Measurements from ENCODE around the gene SIGLEC8. TPM values are rescaled to one million over a fixed set of nuclear protein-coding genes. Genes with fewer than 3 reads are reported as not detected.

The SIGLEC8 gene
- total and polyA plus RNA-seq, 9 of the 15 experiments (the other 6 are each of a cell fraction or from before 2014, with no cell fraction given), result 0.04 to 0.65 (median 0.39) TPM

DNA sequence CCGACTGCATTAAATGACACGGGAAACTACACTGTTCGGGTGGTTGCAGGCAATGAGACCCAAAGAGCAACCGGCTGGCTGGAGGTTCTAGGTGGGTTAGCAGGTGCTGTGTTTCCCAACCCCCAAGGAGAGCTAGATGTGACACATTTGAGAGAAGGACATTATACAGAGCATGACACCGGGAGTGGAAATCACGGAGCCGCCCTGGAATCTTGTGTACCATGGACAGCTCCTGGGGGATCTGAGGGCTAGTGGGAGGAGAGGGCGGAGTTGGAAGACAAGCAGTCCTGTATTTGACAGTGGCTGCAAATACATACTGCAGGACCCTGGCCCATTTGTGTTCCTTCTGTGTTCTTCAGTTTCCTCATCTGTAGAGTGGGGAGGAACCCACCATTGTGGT lies 22.3 kb upstream of the SIGLEC8 start (continued):
- no peak for TF ChIP-seq FOXA3 (CRISPR knock-in tag; conservative IDR thresholded peaks at IDR 0.05 in 1 of 2, IDR thresholded peaks at IDR 0.05 in 1 of 2)
- no peak for TF ChIP-seq KAT2B (IDR thresholded peaks at IDR 0.05; ENCODE audit: low read depth, low read length)
- TF ChIP-seq, protein P1, sequence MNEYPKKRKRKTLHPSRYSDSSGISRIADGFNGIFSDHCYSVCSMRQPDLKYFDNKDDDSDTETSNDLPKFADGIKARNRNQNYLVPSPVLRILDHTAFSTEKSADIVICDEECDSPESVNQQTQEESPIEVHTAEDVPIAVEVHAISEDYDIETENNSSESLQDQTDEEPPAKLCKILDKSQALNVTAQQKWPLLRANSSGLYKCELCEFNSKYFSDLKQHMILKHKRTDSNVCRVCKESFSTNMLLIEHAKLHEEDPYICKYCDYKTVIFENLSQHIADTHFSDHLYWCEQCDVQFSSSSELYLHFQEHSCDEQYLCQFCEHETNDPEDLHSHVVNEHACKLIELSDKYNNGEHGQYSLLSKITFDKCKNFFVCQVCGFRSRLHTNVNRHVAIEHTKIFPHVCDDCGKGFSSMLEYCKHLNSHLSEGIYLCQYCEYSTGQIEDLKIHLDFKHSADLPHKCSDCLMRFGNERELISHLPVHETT (CRISPR knock-in tag; conservative IDR thresholded peaks at IDR 0.05 in 1 of 2, IDR thresholded peaks at IDR 0.05 in 1 of 2), result no peak
- no peak for TF ChIP-seq MEIS2 (IDR thresholded peaks at IDR 0.05; ENCODE audit: partially characterized antibody)
- TF ChIP-seq HDGF (IDR thresholded peaks at IDR 0.05), result no peak
- no peak for TF ChIP-seq NR3C1 (CRISPR knock-in tag; IDR thresholded peaks at IDR 0.05)
- TF ChIP-seq, protein P2, sequence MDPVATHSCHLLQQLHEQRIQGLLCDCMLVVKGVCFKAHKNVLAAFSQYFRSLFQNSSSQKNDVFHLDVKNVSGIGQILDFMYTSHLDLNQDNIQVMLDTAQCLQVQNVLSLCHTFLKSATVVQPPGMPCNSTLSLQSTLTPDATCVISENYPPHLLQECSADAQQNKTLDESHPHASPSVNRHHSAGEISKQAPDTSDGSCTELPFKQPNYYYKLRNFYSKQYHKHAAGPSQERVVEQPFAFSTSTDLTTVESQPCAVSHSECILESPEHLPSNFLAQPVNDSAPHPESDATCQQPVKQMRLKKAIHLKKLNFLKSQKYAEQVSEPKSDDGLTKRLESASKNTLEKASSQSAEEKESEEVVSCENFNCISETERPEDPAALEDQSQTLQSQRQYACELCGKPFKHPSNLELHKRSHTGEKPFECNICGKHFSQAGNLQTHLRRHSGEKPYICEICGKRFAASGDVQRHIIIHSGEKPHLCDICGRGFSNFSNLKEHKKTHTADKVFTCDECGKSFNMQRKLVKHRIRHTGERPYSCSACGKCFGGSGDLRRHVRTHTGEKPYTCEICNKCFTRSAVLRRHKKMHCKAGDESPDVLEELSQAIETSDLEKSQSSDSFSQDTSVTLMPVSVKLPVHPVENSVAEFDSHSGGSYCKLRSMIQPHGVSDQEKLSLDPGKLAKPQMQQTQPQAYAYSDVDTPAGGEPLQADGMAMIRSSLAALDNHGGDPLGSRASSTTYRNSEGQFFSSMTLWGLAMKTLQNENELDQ (CRISPR knock-in tag; IDR thresholded peaks at IDR 0.05; ENCODE audit: borderline replicate concordance), result 0 out of 2 replicates have a peak, but pooled peaks have one; percentile 37
- no peak for TF ChIP-seq SMAD3 (CRISPR knock-in tag; conservative IDR thresholded peaks at IDR 0.05)
- TF ChIP-seq BRCA1 (IDR thresholded peaks at IDR 0.05), result no peak
- TF ChIP-seq BRCA1 (CRISPR knock-in tag; IDR thresholded peaks at IDR 0.05), result no peak
- TF ChIP-seq, protein P3, sequence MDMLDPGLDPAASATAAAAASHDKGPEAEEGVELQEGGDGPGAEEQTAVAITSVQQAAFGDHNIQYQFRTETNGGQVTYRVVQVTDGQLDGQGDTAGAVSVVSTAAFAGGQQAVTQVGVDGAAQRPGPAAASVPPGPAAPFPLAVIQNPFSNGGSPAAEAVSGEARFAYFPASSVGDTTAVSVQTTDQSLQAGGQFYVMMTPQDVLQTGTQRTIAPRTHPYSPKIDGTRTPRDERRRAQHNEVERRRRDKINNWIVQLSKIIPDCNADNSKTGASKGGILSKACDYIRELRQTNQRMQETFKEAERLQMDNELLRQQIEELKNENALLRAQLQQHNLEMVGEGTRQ (CRISPR knock-in tag; IDR thresholded peaks at IDR 0.05), result no peak
- TF ChIP-seq, protein P4, sequence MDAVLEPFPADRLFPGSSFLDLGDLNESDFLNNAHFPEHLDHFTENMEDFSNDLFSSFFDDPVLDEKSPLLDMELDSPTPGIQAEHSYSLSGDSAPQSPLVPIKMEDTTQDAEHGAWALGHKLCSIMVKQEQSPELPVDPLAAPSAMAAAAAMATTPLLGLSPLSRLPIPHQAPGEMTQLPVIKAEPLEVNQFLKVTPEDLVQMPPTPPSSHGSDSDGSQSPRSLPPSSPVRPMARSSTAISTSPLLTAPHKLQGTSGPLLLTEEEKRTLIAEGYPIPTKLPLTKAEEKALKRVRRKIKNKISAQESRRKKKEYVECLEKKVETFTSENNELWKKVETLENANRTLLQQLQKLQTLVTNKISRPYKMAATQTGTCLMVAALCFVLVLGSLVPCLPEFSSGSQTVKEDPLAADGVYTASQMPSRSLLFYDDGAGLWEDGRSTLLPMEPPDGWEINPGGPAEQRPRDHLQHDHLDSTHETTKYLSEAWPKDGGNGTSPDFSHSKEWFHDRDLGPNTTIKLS (IDR thresholded peaks at IDR 0.05; ENCODE audit: borderline replicate concordance, low read depth), result no peak
- no peak for TF ChIP-seq PYGO2 (tag; IDR thresholded peaks at IDR 0.05)
- no peak for TF ChIP-seq TCFL5 (CRISPR knock-in tag; conservative IDR thresholded peaks at IDR 0.05)
- TF ChIP-seq, protein P5, sequence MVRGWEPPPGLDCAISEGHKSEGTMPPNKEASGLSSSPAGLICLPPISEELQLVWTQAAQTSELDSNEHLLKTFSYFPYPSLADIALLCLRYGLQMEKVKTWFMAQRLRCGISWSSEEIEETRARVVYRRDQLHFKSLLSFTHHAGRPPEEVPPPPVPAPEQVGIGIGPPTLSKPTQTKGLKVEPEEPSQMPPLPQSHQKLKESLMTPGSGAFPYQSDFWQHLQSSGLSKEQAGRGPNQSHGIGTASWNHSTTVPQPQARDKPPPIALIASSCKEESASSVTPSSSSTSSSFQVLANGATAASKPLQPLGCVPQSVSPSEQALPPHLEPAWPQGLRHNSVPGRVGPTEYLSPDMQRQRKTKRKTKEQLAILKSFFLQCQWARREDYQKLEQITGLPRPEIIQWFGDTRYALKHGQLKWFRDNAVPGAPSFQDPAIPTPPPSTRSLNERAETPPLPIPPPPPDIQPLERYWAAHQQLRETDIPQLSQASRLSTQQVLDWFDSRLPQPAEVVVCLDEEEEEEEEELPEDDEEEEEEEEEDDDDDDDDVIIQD (CRISPR knock-in tag; IDR thresholded peaks at IDR 0.05), result no peak
- TF ChIP-seq SRSF1 (IDR thresholded peaks at IDR 0.05; ENCODE audit: low read depth, low read length), result no peak
- TF ChIP-seq, protein P6, sequence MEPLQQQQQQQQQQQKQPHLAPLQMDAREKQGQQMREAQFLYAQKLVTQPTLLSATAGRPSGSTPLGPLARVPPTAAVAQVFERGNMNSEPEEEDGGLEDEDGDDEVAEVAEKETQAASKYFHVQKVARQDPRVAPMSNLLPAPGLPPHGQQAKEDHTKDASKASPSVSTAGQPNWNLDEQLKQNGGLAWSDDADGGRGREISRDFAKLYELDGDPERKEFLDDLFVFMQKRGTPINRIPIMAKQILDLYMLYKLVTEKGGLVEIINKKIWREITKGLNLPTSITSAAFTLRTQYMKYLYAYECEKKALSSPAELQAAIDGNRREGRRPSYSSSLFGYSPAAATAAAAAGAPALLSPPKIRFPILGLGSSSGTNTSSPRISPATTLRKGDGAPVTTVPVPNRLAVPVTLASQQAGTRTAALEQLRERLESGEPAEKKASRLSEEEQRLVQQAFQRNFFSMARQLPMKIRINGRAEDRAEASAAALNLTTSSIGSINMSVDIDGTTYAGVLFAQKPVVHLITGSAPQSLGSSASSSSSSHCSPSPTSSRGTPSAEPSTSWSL (CRISPR knock-in tag; IDR thresholded peaks at IDR 0.05; ENCODE audit: borderline replicate concordance), result no peak
- no peak for TF ChIP-seq SREBF2 (CRISPR knock-in tag; IDR thresholded peaks at IDR 0.05)

Measured in K562 (cell line).